ENCODE measurements around the gene OTUD3. TPM values are rescaled to one million over a fixed set of nuclear protein-coding genes. Genes with fewer than 3 reads are reported as not detected.

Gene OTUD3
- total RNA-seq, 1 experiment from 2014 or later, result 15.1 TPM

GRCh38 chr1:19888112-19888511 lies 5.9 kb downstream of the OTUD3 start:
- H3K4me3 ChIP-seq (ENCODE audit: low read depth, low read length), result no peak overlapping the region
- H3K36me3 Mint-ChIP-seq (ENCODE audit: insufficient read depth, unreplicated experiment), result peaks cover 9% of the 10 kb centered on the region
- no peaks in the 10 kb centered on the region for H3K27me3 ChIP-seq (replicated peaks; ENCODE audit: control insufficient read depth, insufficient read depth, low read length)
- H3K4me3 Mint-ChIP-seq (ENCODE audit: unreplicated experiment), result no peak overlapping the region
- DNase-seq, result no peak
- TF ChIP-seq, protein P1, sequence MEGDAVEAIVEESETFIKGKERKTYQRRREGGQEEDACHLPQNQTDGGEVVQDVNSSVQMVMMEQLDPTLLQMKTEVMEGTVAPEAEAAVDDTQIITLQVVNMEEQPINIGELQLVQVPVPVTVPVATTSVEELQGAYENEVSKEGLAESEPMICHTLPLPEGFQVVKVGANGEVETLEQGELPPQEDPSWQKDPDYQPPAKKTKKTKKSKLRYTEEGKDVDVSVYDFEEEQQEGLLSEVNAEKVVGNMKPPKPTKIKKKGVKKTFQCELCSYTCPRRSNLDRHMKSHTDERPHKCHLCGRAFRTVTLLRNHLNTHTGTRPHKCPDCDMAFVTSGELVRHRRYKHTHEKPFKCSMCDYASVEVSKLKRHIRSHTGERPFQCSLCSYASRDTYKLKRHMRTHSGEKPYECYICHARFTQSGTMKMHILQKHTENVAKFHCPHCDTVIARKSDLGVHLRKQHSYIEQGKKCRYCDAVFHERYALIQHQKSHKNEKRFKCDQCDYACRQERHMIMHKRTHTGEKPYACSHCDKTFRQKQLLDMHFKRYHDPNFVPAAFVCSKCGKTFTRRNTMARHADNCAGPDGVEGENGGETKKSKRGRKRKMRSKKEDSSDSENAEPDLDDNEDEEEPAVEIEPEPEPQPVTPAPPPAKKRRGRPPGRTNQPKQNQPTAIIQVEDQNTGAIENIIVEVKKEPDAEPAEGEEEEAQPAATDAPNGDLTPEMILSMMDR (IDR thresholded peaks at IDR 0.05; ENCODE audit: insufficient read depth in 1 of 2, low read depth in 1 of 2, low read length in 1 of 2, severe bottlenecking in 1 of 2, unreplicated experiment in 1 of 2), result no peak
- no peak overlapping the region for H3K27ac Mint-ChIP-seq (ENCODE audit: unreplicated experiment)
- H3K4me1 ChIP-seq, result 0 out of 2 replicates have a peak, but pooled peaks cover 5% of the 10 kb centered on the region
- H3K9me3 ChIP-seq, result no peaks in the 10 kb centered on the region
- intact Hi-C loops (cut with micrococcal nuclease; ENCODE audit: unreplicated experiment), result no loop called here
- H3K4me1 Mint-ChIP-seq (ENCODE audit: low read depth, unreplicated experiment), result no peaks in the 10 kb centered on the region
- no peaks in the 10 kb centered on the region for H3K9me3 Mint-ChIP-seq (ENCODE audit: unreplicated experiment)
- no peaks in the 10 kb centered on the region for H3K36me3 ChIP-seq (ENCODE audit: control insufficient read depth, insufficient read depth, low read length)
- CTCF ChIA-PET, result no interaction called here
- POLR2A ChIA-PET, result no interaction called here
- H3K27me3 Mint-ChIP-seq (ENCODE audit: insufficient read depth, unreplicated experiment), result no peaks in the 10 kb centered on the region
- BruUV-seq (replicated peaks), result no TSS peak

GRCh38 chr1:19889656-19890055 lies 7.5 kb downstream of the OTUD3 start:
- POLR2A ChIA-PET, result no interaction called here

DNA sequence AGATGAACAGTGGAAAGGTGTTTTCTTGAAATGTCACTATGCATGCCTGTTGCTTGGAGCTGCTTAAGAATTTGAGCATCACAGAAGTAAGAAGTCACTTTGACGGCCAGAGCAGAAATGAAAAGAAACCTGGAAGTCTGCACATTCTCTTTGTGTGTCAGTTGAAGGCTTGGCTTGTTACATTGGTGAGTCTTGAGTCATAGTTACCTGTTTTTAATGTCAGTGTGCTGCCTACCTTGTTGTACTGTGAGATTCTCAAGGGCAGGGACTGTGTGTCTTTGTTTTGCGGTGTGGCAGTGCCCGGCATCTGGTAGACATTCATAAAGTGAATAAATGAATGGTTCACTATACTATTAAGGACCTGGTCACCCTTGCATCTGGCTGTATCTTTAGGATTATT lies 9.9 kb downstream of the OTUD3 start:
- H3K4me1 Mint-ChIP-seq (ENCODE audit: low read depth, unreplicated experiment), result no peaks in the 10 kb centered on the region
- TF ChIP-seq, protein P1 (IDR thresholded peaks at IDR 0.05; ENCODE audit: insufficient read depth in 1 of 2, low read depth in 1 of 2, low read length in 1 of 2, severe bottlenecking in 1 of 2, unreplicated experiment in 1 of 2), result no peak
- no peaks in the 10 kb centered on the region for H3K27me3 ChIP-seq (replicated peaks; ENCODE audit: control insufficient read depth, insufficient read depth, low read length)
- no peak overlapping the region for H3K4me3 Mint-ChIP-seq (ENCODE audit: unreplicated experiment)
- H3K9me3 ChIP-seq, result no peaks in the 10 kb centered on the region
- no peaks in the 10 kb centered on the region for H3K36me3 ChIP-seq (ENCODE audit: control insufficient read depth, insufficient read depth, low read length)
- no peaks in the 10 kb centered on the region for H3K4me1 ChIP-seq
- intact Hi-C loops (cut with micrococcal nuclease; ENCODE audit: unreplicated experiment), result no loop called here
- H3K27ac Mint-ChIP-seq (ENCODE audit: unreplicated experiment), result no peak overlapping the region
- H3K36me3 Mint-ChIP-seq (ENCODE audit: insufficient read depth, unreplicated experiment), result peaks cover 28% of the 10 kb centered on the region
- H3K9me3 Mint-ChIP-seq (ENCODE audit: unreplicated experiment), result no peaks in the 10 kb centered on the region
- BruUV-seq (replicated peaks), result no TSS peak
- CTCF ChIA-PET, result no interaction called here
- H3K4me3 ChIP-seq (ENCODE audit: low read depth, low read length), result no peak overlapping the region
- no peaks in the 10 kb centered on the region for H3K27me3 Mint-ChIP-seq (ENCODE audit: insufficient read depth, unreplicated experiment)
- no peak for DNase-seq
- POLR2A ChIA-PET, result no interaction called here

More at GRCh38 chr1:19889656-19890055, 7.5 kb downstream of the OTUD3 start:
- no peaks in the 10 kb centered on the region for H3K9me3 Mint-ChIP-seq (ENCODE audit: unreplicated experiment)
- TF ChIP-seq, protein P1 (IDR thresholded peaks at IDR 0.05; ENCODE audit: insufficient read depth in 1 of 2, low read depth in 1 of 2, low read length in 1 of 2, severe bottlenecking in 1 of 2, unreplicated experiment in 1 of 2), result no peak
- H3K27ac Mint-ChIP-seq (ENCODE audit: unreplicated experiment), result no peak overlapping the region
- no peaks in the 10 kb centered on the region for H3K27me3 ChIP-seq (replicated peaks; ENCODE audit: control insufficient read depth, insufficient read depth, low read length)
- H3K36me3 ChIP-seq (ENCODE audit: control insufficient read depth, insufficient read depth, low read length), result no peaks in the 10 kb centered on the region
- no peaks in the 10 kb centered on the region for H3K4me1 Mint-ChIP-seq (ENCODE audit: low read depth, unreplicated experiment)
- H3K27me3 Mint-ChIP-seq (ENCODE audit: insufficient read depth, unreplicated experiment), result no peaks in the 10 kb centered on the region
- no peak for DNase-seq
- no peak overlapping the region for H3K4me3 Mint-ChIP-seq (ENCODE audit: unreplicated experiment)
- CTCF ChIA-PET, result no interaction called here
- H3K36me3 Mint-ChIP-seq (ENCODE audit: insufficient read depth, unreplicated experiment), result peaks cover 16% of the 10 kb centered on the region
- H3K4me3 ChIP-seq (ENCODE audit: low read depth, low read length), result no peak overlapping the region
- BruUV-seq (replicated peaks), result no TSS peak
- intact Hi-C loops (cut with micrococcal nuclease; ENCODE audit: unreplicated experiment), result no loop called here
- no peaks in the 10 kb centered on the region for H3K9me3 ChIP-seq
- no peaks in the 10 kb centered on the region for H3K4me1 ChIP-seq

All from Caco-2 (cell line).